SU-DHL-6 (cell line): ENCODE data around the gene CPNE2.

Source experiments
- H2AFZ ChIP-seq: fragments of 200-600 bp; sonication (generic); 2 replicates; pipeline ENCODE4 v1.6.1; 2014; ENCODE audit warnings: low read depth, mild to moderate bottlenecking, moderate library complexity, mixed read lengths, antibody characterized with exemption, low read length; ENCODE audit not compliant: severe bottlenecking
- H3F3A ChIP-seq: fragments of 200-600 bp; shearing (Covaris generic); 2 replicates; pipeline ENCODE4 v1.6.0; 2016; ENCODE audit warnings: antibody characterized with exemption, mild to moderate bottlenecking; ENCODE audit not compliant: insufficient read depth
- H3K27ac ChIP-seq: fragments of 200-600 bp; sonication (generic); 2 replicates; pipeline ENCODE4 v1.5.1; 2016; ENCODE audit warnings: low read depth, mild to moderate bottlenecking, low read length, moderate library complexity, mixed read lengths
- H3K27me3 ChIP-seq: fragments of 200-600 bp; sonication (generic), shearing (Covaris generic); 2 replicates; pipeline ENCODE4 v1.6.0; 2014; ENCODE audit warnings: mild to moderate bottlenecking, low read length
- H3K36me3 ChIP-seq: fragments of 200-600 bp; sonication (generic); 2 replicates; pipeline ENCODE4 v1.6.1; 2014; ENCODE audit warnings: mild to moderate bottlenecking, low read length, mixed read lengths
- H3K4me2 ChIP-seq: fragments of 300-600, 200-600 bp; shearing (Covaris generic), sonication (generic); 2 replicates; pipeline ENCODE4 v1.6.0; 2014; ENCODE audit warnings: low read length, low read depth, mild to moderate bottlenecking; ENCODE audit not compliant: poor library complexity, severe bottlenecking
- H3K4me3 ChIP-seq: fragments of 200-600 bp; sonication (generic); 2 replicates; pipeline ENCODE4 v1.5.1; 2014; ENCODE audit warnings: antibody characterized with exemption, low read length, mild to moderate bottlenecking, mixed read lengths; ENCODE audit not compliant: insufficient read depth, poor library complexity, severe bottlenecking
- H3K79me2 ChIP-seq: fragments of 200-600 bp; sonication (generic); 2 replicates; pipeline ENCODE4 v1.6.1; 2014; ENCODE audit warnings: mild to moderate bottlenecking, low read length, moderate library complexity; ENCODE audit not compliant: insufficient read depth
- H3K9ac ChIP-seq: fragments of 200-600 bp; sonication (generic); 2 replicates; pipeline ENCODE4 v1.7.0; 2014; ENCODE audit warnings: mild to moderate bottlenecking, low read length
- H3K9me2 ChIP-seq: fragments of 200-600 bp; sonication (generic); replicated peaks from 2 replicates; pipeline ENCODE4 v1.6.1; 2014; ENCODE audit warnings: low read length; ENCODE audit not compliant: insufficient read depth
- H3K9me3 ChIP-seq: fragments of 200-600 bp; sonication (generic); 2 replicates; pipeline ENCODE4 v1.6.1; 2014; ENCODE audit warnings: low read length, mixed read lengths; ENCODE audit not compliant: insufficient read depth
- H4K20me1 ChIP-seq: fragments of 200-600 bp; sonication (generic); 2 replicates; pipeline ENCODE4 v1.6.1; 2014; ENCODE audit warnings: low read depth, mild to moderate bottlenecking, antibody characterized with exemption, low read length, moderate library complexity, mixed read lengths
- CTCF ChIP-seq: fragments of 200-600 bp; sonication (generic); IDR thresholded peaks from one replicate; pipeline ENCODE4 v1.5.1; 2017; ENCODE audit warnings: antibody characterized with exemption, mild to moderate bottlenecking, low read length, moderate library complexity; ENCODE audit not compliant: insufficient read depth, poor library complexity, severe bottlenecking
- EZH2phosphoT487 ChIP-seq: fragments of 200-600 bp; sonication (generic), shearing (Covaris generic); conservative IDR thresholded peaks from 2 replicates; pipeline ENCODE4 v1.6.1; 2018; ENCODE audit warnings: mild to moderate bottlenecking, antibody characterized with exemption, low read length, moderate library complexity, mixed read lengths

CPNE2 gene

GRCh38 chr16:57084996-57085395 is 7.4 kb upstream of the CPNE2 start:
- Histone ChIP-seq H3K4me2 (no peak overlapping the region), H3K27ac (no peak overlapping the region), H2AFZ (no peak overlapping the region), H3K27me3 (no peaks in the 10 kb centered on the region), H3F3A (no peaks in the 10 kb centered on the region), H3K4me3 (no peak overlapping the region), H3K9me3 (no peaks in the 10 kb centered on the region), H3K9me2 (no peaks in the 10 kb centered on the region), H3K79me2 (no peaks in the 10 kb centered on the region), H4K20me1 (no peaks in the 10 kb centered on the region), H3K9ac (no peak overlapping the region), H3K36me3 (no peaks in the 10 kb centered on the region)
- TF ChIP-seq EZH2phosphoT487 (no peak), CTCF (no peak)

GRCh38 chr16:57087003-57087402 is 5.4 kb upstream of the CPNE2 start:
- Histone ChIP-seq H3K79me2 (no peaks in the 10 kb centered on the region), H3K27ac (no peak overlapping the region), H4K20me1 (no peaks in the 10 kb centered on the region), H3K9me2 (no peaks in the 10 kb centered on the region), H3K27me3 (no peaks in the 10 kb centered on the region), H3K4me2 (no peak overlapping the region), H2AFZ (no peak overlapping the region), H3K9ac (no peak overlapping the region), H3K4me3 (no peak overlapping the region), H3F3A (no peaks in the 10 kb centered on the region), H3K36me3 (no peaks in the 10 kb centered on the region), H3K9me3 (no peaks in the 10 kb centered on the region)
- TF ChIP-seq EZH2phosphoT487 (no peak), CTCF (no peak)

- TF ChIP-seq EZH2phosphoT487 (no peak), CTCF (no peak)
- Histone ChIP-seq H3K4me3 (no peak overlapping the region), H3K9ac (no peak overlapping the region), H3K27ac (no peak overlapping the region), H3K4me2 (no peak overlapping the region), H3F3A (no peaks in the 10 kb centered on the region), H3K36me3 (no peaks in the 10 kb centered on the region), H3K79me2 (no peaks in the 10 kb centered on the region), H3K9me2 (no peaks in the 10 kb centered on the region), H3K9me3 (no peaks in the 10 kb centered on the region), H3K27me3 (no peaks in the 10 kb centered on the region), H2AFZ (no peak overlapping the region), H4K20me1 (no peaks in the 10 kb centered on the region)
These were observed 3.0 kb upstream of the CPNE2 start for GRCh38 chr16:57089406-57089805.
